GM12878 (cell line): Measurements from ENCODE around the gene FTO. TPM values are rescaled to one million over a fixed set of nuclear protein-coding genes. Genes with fewer than 3 reads are reported as not detected.

ENCODE experiments used
- ATAC-seq: fragments of 200-7000 bp; cut with Tn5 transposase; 3 replicates; pipeline ENCODE4 v1.9.1; 2020; ENCODE audit warnings: mild to moderate bottlenecking, moderate library complexity
- BruUV-seq: library from RNA; stranded (reverse); fragments of 400-500 nt; replicated peaks from 2 replicates; lab custom pipeline; 2021; lab: Mats Ljungman, UMichigan
- CTCF ChIA-PET: fragments of 300-600 bp; sonication (Branson Sonifier 250); formaldehyde crosslinking; extraction: SDS; loops from one replicate; lab custom pipeline; 2021; ENCODE audit warnings: inconsistent platforms; lab: Yijun Ruan, JAX
- POLR2A ChIA-PET: fragments of 350-600 bp; formaldehyde crosslinking; extraction: SDS; loops from one replicate; lab custom pipeline; 2021; ENCODE audit warnings: inconsistent platforms; lab: Charles Lee
- RAD21 ChIA-PET: fragments of 300-600 bp; sonication (Branson Sonifier 250); formaldehyde crosslinking; loops from one replicate; lab custom pipeline; 2023; ENCODE audit warnings: antibody characterized with exemption; ENCODE audit not compliant: unreplicated experiment; lab: Charles Lee
- SMC1A ChIA-PET: fragments of 300-600 bp; sonication (Branson Sonifier 250); formaldehyde crosslinking; loops from one replicate; lab custom pipeline; 2023; ENCODE audit not compliant: unreplicated experiment, uncharacterized antibody; lab: Charles Lee
- DNase-seq: peaks from one replicate; pipeline ENCODE4 v3.0.0-alpha.2; 2011; ENCODE audit warnings: low read depth, low spot score
- FAIRE-seq: peaks from 3 replicates; lab custom pipeline; 2011; peaks lifted over from hg19 to GRCh38; lab: Jason Lieb, UNC
- H2AFZ ChIP-seq: 2 replicates; pipeline ENCODE4 v1.6.0; 2011; ENCODE audit warnings: low read depth, low read length, control low read depth; ENCODE audit not compliant: control insufficient read depth
- H3K27ac ChIP-seq: 2 replicates; pipeline ENCODE4 v1.5.1; 2011; ENCODE audit warnings: control low read depth; ENCODE audit not compliant: control insufficient read depth, insufficient read depth
- H3K27me3 ChIP-seq, 2 experiments: replicated peaks in 1 of 2; 2 replicates each; pipeline versions ENCODE4 v1.6.0 to v1.6.1; 2011; ENCODE audit warnings: low read length in 1 of 2; ENCODE audit not compliant: control insufficient read depth in 2 of 2, insufficient read depth in 2 of 2
- H3K36me3 ChIP-seq, 2 experiments: 2 replicates each; pipeline ENCODE4 v1.5.1; 2011; ENCODE audit warnings: low read length in 1 of 2; ENCODE audit not compliant: control insufficient read depth in 2 of 2, insufficient read depth in 2 of 2
- H3K4me1 ChIP-seq: 2 replicates; pipeline ENCODE4 v1.6.1; 2011; ENCODE audit warnings: mild to moderate bottlenecking, low read length, moderate library complexity, mixed read lengths; ENCODE audit not compliant: control insufficient read depth, insufficient read depth
- H3K4me2 ChIP-seq: 2 replicates; pipeline ENCODE4 v1.6.0; 2011; ENCODE audit warnings: control low read depth; ENCODE audit not compliant: control insufficient read depth, insufficient read depth
- H3K4me3 ChIP-seq: fragments of 200-600 bp; sonication (generic); 2 replicates; pipeline ENCODE4 v1.5.1; 2016
- H3K79me2 ChIP-seq: 2 replicates; pipeline ENCODE4 v1.6.0; 2011; ENCODE audit warnings: low read length; ENCODE audit not compliant: control insufficient read depth, insufficient read depth
- H3K9ac ChIP-seq: 2 replicates; pipeline ENCODE4 v1.8.0; 2011; ENCODE audit warnings: low read length, control low read depth, mixed read lengths; ENCODE audit not compliant: control insufficient read depth, insufficient read depth
- H3K9me3 ChIP-seq: replicated peaks from 3 replicates; pipeline ENCODE4 v1.5.1; 2011; ENCODE audit warnings: mild to moderate bottlenecking, low read length; ENCODE audit not compliant: control insufficient read depth, insufficient read depth
- H4K20me1 ChIP-seq: 2 replicates; pipeline ENCODE4 v1.6.0; 2011; ENCODE audit not compliant: control insufficient read depth, insufficient read depth
- BCL3 ChIP-seq: IDR thresholded peaks from 2 replicates; pipeline ENCODE4 v1.6.1; 2011; ENCODE audit warnings: borderline replicate concordance, low read depth, mild to moderate bottlenecking, moderate library complexity, low read length; ENCODE audit not compliant: insufficient read depth, poor library complexity, severe bottlenecking
- BHLHE40 ChIP-seq, 2 experiments: fragments of 450-650 bp in 1 of 2; IDR thresholded peaks; 2 replicates each; pipeline ENCODE4 v1.6.1; 2011 to 2017; ENCODE audit warnings: low read depth in 2 of 2, borderline replicate concordance in 1 of 2, improper control_type of control experiment in 1 of 2, low read length in 1 of 2, mild to moderate bottlenecking in 1 of 2
- HDGF ChIP-seq: fragments of 450-650 bp; IDR thresholded peaks from 2 replicates; pipeline ENCODE4 v1.6.1; 2016; ENCODE audit warnings: antibody characterized with exemption
- JUNB ChIP-seq: IDR thresholded peaks from 2 replicates; pipeline ENCODE4 v1.6.1; 2016; ENCODE audit warnings: antibody characterized with exemption, mild to moderate bottlenecking
- MTA3 ChIP-seq: IDR thresholded peaks from 2 replicates; pipeline ENCODE4 v1.6.1; 2012; ENCODE audit warnings: low read length, inconsistent platforms, borderline replicate concordance
- NFIC ChIP-seq: IDR thresholded peaks from 2 replicates; pipeline ENCODE4 v1.6.1; 2012; ENCODE audit warnings: low read depth, mild to moderate bottlenecking, inconsistent platforms, low read length, moderate library complexity
- NRF1 ChIP-seq: conservative IDR thresholded peaks from 2 replicates; pipeline ENCODE4 v1.6.1; 2011; ENCODE audit warnings: mild to moderate bottlenecking, low read depth, low read length, improper control_type of control experiment
- PAX5 ChIP-seq: IDR thresholded peaks from 2 replicates; pipeline ENCODE4 v1.6.1; 2011; ENCODE audit warnings: low read depth, low read length, borderline replicate concordance
- SIN3A ChIP-seq: IDR thresholded peaks from 2 replicates; pipeline ENCODE4 v1.6.1; 2012; ENCODE audit warnings: low read depth, low read length, improper control_type of control experiment
- ZNF217 ChIP-seq: fragments of 450-650 bp; IDR thresholded peaks from 2 replicates; pipeline ENCODE4 v1.6.1; 2017; ENCODE audit warnings: antibody characterized with exemption, mild to moderate bottlenecking
- WGBS: methylation state at CpG from one replicate; pipeline ENCODE4 v1.1.6; 2016; ENCODE audit warnings: low lambda C conversion rate; ENCODE audit not compliant: insufficient replicate concordance, insufficient coverage; ENCODE audit errors: missing lambda C conversion rate; 5-methylcytosine and 5-hydroxymethylcytosine counted together
- in situ Hi-C: fragments of 300-500 bp; cut with MboI; formaldehyde crosslinking; loops from 9 replicates; pipeline ENCODE4 v1.14.3; 2018; ENCODE audit warnings: mixed read lengths
- intact Hi-C: fragments of 100-400 bp; cut with micrococcal nuclease; formaldehyde crosslinking; loops from one replicate; pipeline ENCODE4 v1.14.2; 2022; ENCODE audit not compliant: unreplicated experiment
- polyA plus RNA-seq, 11 experiments: library from polyadenylated mRNA; depleted of rRNA in 4 of 11; unstranded in 6 of 11; stranded (reverse) in 5 of 11; fragments of >200 nt; fragmentation: Nextera tagmentation in 4 of 11; fragmentation: Illumina TruSeq in 1 of 11; extraction: Ambion mirVana in 4 of 11; extraction: Trizol in 1 of 11; gene quantifications; 1 replicate in 1 of 11; 2 replicates in 10 of 11; pipeline versions ENCODE4 v1.2.1 to v1.2.3, GENCODE V29; 2011 to 2016; ENCODE audit warnings: inconsistent platforms in 2 of 11, missing spikeins in 2 of 11, low read depth in 1 of 11
- total RNA-seq, 4 experiments: library from RNA; depleted of rRNA in 3 of 4; stranded (reverse); fragments of >200 nt in 3 of 4; fragmentation: Illumina TruSeq in 1 of 4; extraction: Trizol in 1 of 4; gene quantifications; 2 replicates each; pipeline versions ENCODE4 v1.2.1 to v1.2.3, GENCODE V29; 2013 to 2021

The FTO gene
- total and polyA plus RNA-seq, 10 of the 15 experiments (the other 5 are each of a cell fraction or from before 2014, with no cell fraction given) = 20.1 to 55.0 (median 47.0) TPM

- TF ChIP-seq HDGF = no peak
- TF ChIP-seq, all 136 proteins: peak for 0
Observed at GRCh38 chr16:53789137-53789536, 85.2 kb downstream of the FTO start (continued).

- Histone ChIP-seq H3K9ac (no peak overlapping the region), H3K27me3 (no peaks in the 10 kb centered on the region), H3K79me2 (no peaks in the 10 kb centered on the region), H3K4me1 (no peaks in the 10 kb centered on the region), H4K20me1 (no peaks in the 10 kb centered on the region), H3K4me3 (no peak overlapping the region), H3K36me3 (no peaks in the 10 kb centered on the region), H3K4me2 (no peak overlapping the region), H3K27ac (no peak overlapping the region), H3K9me3 (no peaks in the 10 kb centered on the region), H2AFZ (no peak overlapping the region)
- FAIRE-seq (no peak), ATAC-seq (no peak), DNase-seq (no peak)
- POLR2A ChIA-PET = no interaction called here
- in situ Hi-C loops (no loop called here), intact Hi-C loops (no loop called here)
- WGBS = 73% methylated on average over 6 of the region's 6 CpGs
- no peak for TF ChIP-seq NFIC
- RAD21 ChIA-PET = no interaction called here
- CTCF ChIA-PET = interaction anchor here (1.2 to 1.6 kb wide), 3 partner anchors 15 to 96 kb away, joined by 3 read pairs; no protein-coding TSS in a partner anchor
- BruUV-seq = no TSS peak
- SMC1A ChIA-PET = interaction anchor here (1.1 to 1.2 kb wide), 3 partner anchors 8 to 15 kb away, joined by 3 to 4 read pairs (median 3); no protein-coding TSS in a partner anchor
Observed at GRCh38 chr16:53792161-53792951, 88.4 kb downstream of the FTO start.

- no peaks in the 10 kb centered on the region for H3K4me1 ChIP-seq
- no peak overlapping the region for H3K4me2 ChIP-seq
- no peak overlapping the region for H3K9ac ChIP-seq
- intact Hi-C loops = no loop called here
- H3K27ac ChIP-seq = no peak overlapping the region
- CTCF ChIA-PET = no interaction called here
- RAD21 ChIA-PET = no interaction called here
- ATAC-seq (no peak), FAIRE-seq (no peak), DNase-seq (no peak)
- no peaks in the 10 kb centered on the region for H4K20me1 ChIP-seq
- no peaks in the 10 kb centered on the region for H3K36me3 ChIP-seq
- in situ Hi-C loops = no loop called here
- H3K4me3 ChIP-seq = no peak overlapping the region
- no peaks in the 10 kb centered on the region; the same call in 1 of the 3 replicates for H3K9me3 ChIP-seq
- no TSS peak for BruUV-seq
- no peaks in the 10 kb centered on the region for H3K79me2 ChIP-seq
- POLR2A ChIA-PET = no interaction called here
- no peak for TF ChIP-seq ZNF217
- no peak for TF ChIP-seq PAX5
- no peak for TF ChIP-seq JUNB
- TF ChIP-seq BHLHE40 (IDR thresholded peaks at IDR 0.05; ENCODE audit: borderline replicate concordance in 1 of 2, low read depth in 2 of 2, low read length in 1 of 2) = no peak
- no peak for TF ChIP-seq MTA3
- no peak for TF ChIP-seq NRF1
- no peak for TF ChIP-seq BCL3
- TF ChIP-seq SIN3A = no peak
- no peak overlapping the region for H2AFZ ChIP-seq
- H3K27me3 ChIP-seq = no peaks in the 10 kb centered on the region
- SMC1A ChIA-PET = no interaction called here
Observed at GRCh38 chr16:53803451-53803850, 99.5 kb downstream of the FTO start.
